BLaER1 treated with 17β-estradiol and CSF1 and Interleukin-3, amounts not matched to agents 10 nM and 100 nM (cell line): ENCODE results near the gene RNF130.
A peak's percentile ranks its signal among the peaks of the same experiment; 100 is the strongest.

Source experiments
- H3K27ac ChIP-seq, 11 experiments: shearing (Covaris generic); formaldehyde crosslinking; 2 replicates each; pipeline ENCODE4 v1.8.1; 2022
- H3K27me3 ChIP-seq, 11 experiments: shearing (Covaris generic); formaldehyde crosslinking; 2 replicates each; pipeline ENCODE4 v1.8.1; 2022
- H3K36me3 ChIP-seq, 11 experiments: shearing (Covaris generic); formaldehyde crosslinking; 2 replicates each; pipeline ENCODE4 v1.8.1; 2022
- H3K4me1 ChIP-seq, 10 experiments: shearing (Covaris generic); formaldehyde crosslinking; 2 replicates each; pipeline ENCODE4 v1.8.1; 2022
- H3K4me2 ChIP-seq, 11 experiments: shearing (Covaris generic); formaldehyde crosslinking; 2 replicates each; pipeline ENCODE4 v1.8.1; 2022
- H3K4me3 ChIP-seq, 10 experiments: shearing (Covaris generic); formaldehyde crosslinking; 2 replicates each; pipeline ENCODE4 v1.8.1; 2022
- H3K9ac ChIP-seq, 11 experiments: shearing (Covaris generic); formaldehyde crosslinking; 2 replicates each; pipeline ENCODE4 v1.8.1; 2022
- H3K9me3 ChIP-seq, 11 experiments: shearing (Covaris generic); formaldehyde crosslinking; replicated peaks in 1 of 11; 2 replicates each; pipeline ENCODE4 v1.8.1; 2022
- H4K20me1 ChIP-seq, 11 experiments: shearing (Covaris generic); formaldehyde crosslinking; 2 replicates each; pipeline ENCODE4 v1.8.1; 2022
- Cebpa-rat ChIP-seq, 11 experiments: shearing (Covaris generic); IDR thresholded peaks; 2 replicates each; pipeline ENCODE4 v1.8.1; 2022

The RNF130 gene

GRCh38 chr5:180097926-180098325 is 26.4 kb upstream of the RNF130 start:
- no peaks in the 10 kb centered on the region for H3K36me3 ChIP-seq
- TF ChIP-seq Cebpa-rat (IDR thresholded peaks at IDR 0.05), result no peak
- H3K27ac ChIP-seq, result 0 out of 22 replicates have a peak overlapping the region, but pooled peaks of 1 of the 11 experiments have one; percentile 6
- no peaks in the 10 kb centered on the region for H4K20me1 ChIP-seq
- no peak overlapping the region for H3K4me3 ChIP-seq
- H3K27me3 ChIP-seq, result no peaks in the 10 kb centered on the region
- no peak overlapping the region for H3K9ac ChIP-seq
- H3K4me1 ChIP-seq, result peaks cover 22 to 39% (median 32%) of the 10 kb centered on the region in 10 experiments
- H3K9me3 ChIP-seq, result peaks cover 0 to 12% (median 5%) of the 10 kb centered on the region in 11 experiments; a peak in 11 of 22 replicates
- no peak overlapping the region for H3K4me2 ChIP-seq

DNA sequence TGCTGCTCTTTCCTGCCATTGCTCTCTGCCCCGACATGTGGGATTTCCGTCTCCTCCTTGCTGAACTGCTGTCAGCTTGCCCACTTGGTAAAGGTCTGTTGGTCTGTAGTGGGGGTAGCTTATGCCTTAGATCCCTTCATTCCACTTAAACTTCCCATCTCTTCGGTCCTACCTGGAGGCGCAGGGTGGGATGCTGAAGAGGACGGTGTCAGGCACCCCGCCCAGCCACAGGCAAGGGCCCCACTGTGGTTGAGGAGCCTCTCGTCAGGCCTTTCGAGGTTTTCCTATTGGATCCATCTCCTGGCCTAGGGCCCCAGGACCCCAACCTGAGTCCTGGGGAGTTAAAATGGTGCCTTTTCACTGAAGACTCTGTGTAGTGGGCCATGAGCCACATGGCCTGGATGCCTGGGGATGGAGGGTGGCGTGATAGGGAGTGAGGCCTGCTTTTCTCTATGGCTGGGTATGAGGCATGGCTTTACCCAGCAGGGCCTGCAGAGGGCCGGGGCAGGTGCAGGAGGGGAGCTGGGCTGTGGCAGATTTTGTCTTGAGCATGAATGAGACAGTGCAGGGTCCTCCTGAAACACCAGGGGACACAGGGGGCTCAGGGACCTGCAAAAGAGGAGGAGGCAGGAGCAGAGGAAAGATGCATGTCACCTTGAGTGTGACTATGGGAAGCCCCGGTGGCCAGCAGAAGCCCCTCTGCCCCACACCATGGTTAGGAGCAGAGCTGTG is 25.8 kb upstream of the RNF130 start:
- TF ChIP-seq Cebpa-rat (IDR thresholded peaks at IDR 0.05), result no peak
- 0 out of 22 replicates have a peak overlapping the region, but pooled peaks of 1 of the 11 experiments have one; percentile 7 for H3K4me2 ChIP-seq
- no peaks in the 10 kb centered on the region for H3K27me3 ChIP-seq
- peaks cover 0 to 9% (median 5%) of the 10 kb centered on the region in 11 experiments; a peak in 9 of 22 replicates for H3K9me3 ChIP-seq
- H3K9ac ChIP-seq, result no peak overlapping the region
- H3K4me1 ChIP-seq, result peaks cover 28 to 45% (median 38%) of the 10 kb centered on the region in 10 experiments
- no peaks in the 10 kb centered on the region for H4K20me1 ChIP-seq
- no peak overlapping the region for H3K4me3 ChIP-seq
- no peaks in the 10 kb centered on the region for H3K36me3 ChIP-seq
- 0 out of 22 replicates have a peak overlapping the region, but pooled peaks of 1 of the 11 experiments have one; percentile 6 for H3K27ac ChIP-seq

DNA sequence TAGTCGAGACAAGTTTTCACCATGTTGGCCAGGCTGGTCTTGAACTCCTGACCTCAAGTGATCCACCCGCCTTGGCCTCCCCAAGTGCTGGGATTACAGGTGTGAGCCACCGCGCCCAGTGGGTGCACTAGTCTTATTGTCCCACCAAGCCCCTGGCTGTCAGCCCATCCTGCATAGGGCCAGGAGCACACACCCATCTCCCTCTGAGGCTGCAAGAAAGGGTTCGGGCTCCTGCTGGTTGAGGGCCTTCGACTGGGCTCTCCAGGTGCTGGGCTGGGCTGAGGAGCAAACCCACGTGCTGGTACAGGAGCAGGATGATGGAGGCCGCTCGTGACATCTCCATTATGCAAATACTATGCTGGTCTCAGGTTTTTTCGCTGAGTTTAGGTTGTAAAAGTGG is 25.1 kb upstream of the RNF130 start:
- H3K4me3 ChIP-seq, result no peak overlapping the region
- H3K9ac ChIP-seq, result no peak overlapping the region
- H3K4me1 ChIP-seq, result peaks cover 36 to 52% (median 45%) of the 10 kb centered on the region in 10 experiments
- TF ChIP-seq Cebpa-rat (IDR thresholded peaks at IDR 0.05), result no peak
- H3K9me3 ChIP-seq, result peaks cover 0 to 9% (median 5%) of the 10 kb centered on the region in 11 experiments; a peak in 9 of 22 replicates
- H3K27ac ChIP-seq, result no peak overlapping the region
- no peaks in the 10 kb centered on the region for H3K36me3 ChIP-seq
- no peaks in the 10 kb centered on the region for H4K20me1 ChIP-seq
- no peaks in the 10 kb centered on the region for H3K27me3 ChIP-seq
- H3K4me2 ChIP-seq, result 0 out of 22 replicates have a peak overlapping the region, but pooled peaks of 1 of the 11 experiments have one; percentile 7

DNA sequence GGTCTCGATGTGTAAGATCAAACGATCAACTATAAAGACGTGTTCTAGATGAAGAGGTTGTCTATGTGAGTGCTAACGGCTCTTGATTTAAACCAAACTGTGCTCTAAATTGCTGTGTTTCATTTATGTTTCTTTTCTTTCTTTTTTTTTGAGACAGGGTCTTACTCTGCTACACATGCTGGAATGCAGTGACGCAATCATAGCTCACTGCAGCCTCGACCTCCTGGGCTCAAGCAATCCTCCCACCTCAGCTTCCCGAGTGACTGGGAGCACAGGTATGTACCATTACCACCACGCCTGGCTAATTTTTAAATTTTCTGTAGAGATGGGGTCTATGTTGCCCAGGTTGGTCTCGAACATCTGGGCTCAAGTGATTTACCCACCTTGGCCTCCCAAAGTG is 24.0 kb upstream of the RNF130 start:
- TF ChIP-seq Cebpa-rat (IDR thresholded peaks at IDR 0.05), result peak in 2 of 11 experiments; percentile 34 to 44; a peak in 1 of 22 replicates
- Histone ChIP-seq H3K27ac (peak overlapping the region in 3 of 11 experiments; percentile 7 to 36 (median 10); a peak in 2 of 22 replicates), H3K4me3 (no peak overlapping the region), H4K20me1 (no peaks in the 10 kb centered on the region), H3K27me3 (no peaks in the 10 kb centered on the region), H3K4me2 (peak overlapping the region in 5 of 11 experiments; percentile 1 to 88 (median 6); a peak in 5 of 22 replicates), H3K9ac (no peak overlapping the region), H3K9me3 (peaks cover 0 to 9% (median 5%) of the 10 kb centered on the region in 11 experiments; a peak in 9 of 22 replicates), H3K36me3 (no peaks in the 10 kb centered on the region), H3K4me1 (peaks cover 46 to 61% (median 54%) of the 10 kb centered on the region in 10 experiments)

DNA sequence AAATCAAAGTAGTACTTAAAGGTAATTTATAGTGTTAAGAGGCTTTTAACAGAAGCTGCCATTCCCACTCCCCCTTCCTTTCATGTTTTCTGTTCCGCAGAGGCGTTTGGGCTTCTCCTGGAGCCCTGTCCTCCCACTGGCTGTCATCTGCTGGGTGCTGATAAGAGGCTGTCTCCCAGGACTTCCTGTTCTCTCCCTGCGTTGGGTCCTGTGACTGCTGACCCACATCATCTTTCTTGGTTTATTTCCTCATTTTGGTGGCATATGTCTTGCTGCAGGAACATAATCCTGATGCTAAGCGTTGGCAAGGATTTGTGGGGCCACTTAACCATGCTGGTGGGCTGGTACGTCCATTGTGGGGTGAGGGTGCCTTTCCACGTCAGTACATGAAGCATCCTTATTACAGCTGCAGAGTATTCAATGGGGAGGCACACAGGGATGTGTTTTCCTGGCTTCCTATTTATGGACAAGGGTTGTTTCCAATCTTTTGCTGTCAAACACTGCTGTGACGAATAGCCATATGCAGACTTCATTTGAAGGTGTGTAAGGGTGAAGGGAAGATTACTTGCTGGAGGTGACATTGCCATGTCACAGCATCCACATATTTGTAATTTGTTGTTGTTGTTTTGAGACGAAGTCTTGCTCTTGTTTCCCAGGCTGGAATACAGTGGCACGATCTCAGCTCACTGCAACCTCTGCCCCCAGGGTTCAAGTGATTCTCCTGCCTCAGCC is 22.3 kb upstream of the RNF130 start:
- Histone ChIP-seq H3K36me3 (no peaks in the 10 kb centered on the region), H3K4me3 (0 out of 20 replicates have a peak overlapping the region, but pooled peaks of 2 of the 10 experiments have one; percentile 7 to 13), H3K9me3 (peaks cover 0 to 9% (median 5%) of the 10 kb centered on the region in 11 experiments; a peak in 9 of 22 replicates), H3K27ac (peak overlapping the region; percentile 67 to 87 (median 77); a peak in 21 of 22 replicates), H3K4me2 (peak overlapping the region; percentile 70 to 90 (median 80)), H3K4me1 (peaks cover 43 to 57% (median 54%) of the 10 kb centered on the region in 10 experiments), H3K9ac (peak overlapping the region; percentile 52 to 78 (median 63); a peak in 17 of 22 replicates), H3K27me3 (no peaks in the 10 kb centered on the region), H4K20me1 (no peaks in the 10 kb centered on the region)
- no peak for TF ChIP-seq Cebpa-rat (IDR thresholded peaks at IDR 0.05)

DNA sequence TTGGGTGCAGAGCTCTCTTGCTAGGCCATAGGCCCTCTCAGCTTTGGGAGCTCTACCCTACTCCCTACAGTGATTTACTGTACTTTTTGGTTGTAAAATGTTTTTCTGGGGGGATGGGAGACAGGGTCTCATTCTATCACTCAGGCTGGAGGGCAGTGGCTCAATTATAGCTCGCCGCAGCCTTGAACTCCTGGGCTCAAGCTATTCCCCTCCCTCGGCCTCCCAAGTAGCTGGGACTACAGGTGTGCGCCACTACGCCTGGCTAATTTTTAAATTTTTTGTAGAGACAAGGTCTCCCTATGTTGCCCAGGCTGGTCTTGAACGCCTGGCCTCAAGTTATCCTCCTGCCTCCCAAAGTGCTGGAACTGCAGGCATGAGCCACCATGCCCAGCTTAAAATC is 21.7 kb upstream of the RNF130 start:
- H4K20me1 ChIP-seq, result no peaks in the 10 kb centered on the region
- H3K36me3 ChIP-seq, result no peaks in the 10 kb centered on the region
- H3K27ac ChIP-seq, result peak overlapping the region; percentile 67 to 87 (median 77)
- peak overlapping the region; percentile 70 to 90 (median 80) for H3K4me2 ChIP-seq
- H3K27me3 ChIP-seq, result no peaks in the 10 kb centered on the region
- peaks cover 44 to 57% (median 53%) of the 10 kb centered on the region in 10 experiments for H3K4me1 ChIP-seq
- peak overlapping the region in 2 of 10 experiments; percentile 7 to 13; a peak in 1 of 20 replicates for H3K4me3 ChIP-seq
- H3K9ac ChIP-seq, result peak overlapping the region; percentile 52 to 78 (median 63); a peak in 20 of 22 replicates
- TF ChIP-seq Cebpa-rat (IDR thresholded peaks at IDR 0.05), result no peak
- H3K9me3 ChIP-seq, result peaks cover 0 to 9% (median 5%) of the 10 kb centered on the region in 11 experiments; a peak in 9 of 22 replicates

DNA sequence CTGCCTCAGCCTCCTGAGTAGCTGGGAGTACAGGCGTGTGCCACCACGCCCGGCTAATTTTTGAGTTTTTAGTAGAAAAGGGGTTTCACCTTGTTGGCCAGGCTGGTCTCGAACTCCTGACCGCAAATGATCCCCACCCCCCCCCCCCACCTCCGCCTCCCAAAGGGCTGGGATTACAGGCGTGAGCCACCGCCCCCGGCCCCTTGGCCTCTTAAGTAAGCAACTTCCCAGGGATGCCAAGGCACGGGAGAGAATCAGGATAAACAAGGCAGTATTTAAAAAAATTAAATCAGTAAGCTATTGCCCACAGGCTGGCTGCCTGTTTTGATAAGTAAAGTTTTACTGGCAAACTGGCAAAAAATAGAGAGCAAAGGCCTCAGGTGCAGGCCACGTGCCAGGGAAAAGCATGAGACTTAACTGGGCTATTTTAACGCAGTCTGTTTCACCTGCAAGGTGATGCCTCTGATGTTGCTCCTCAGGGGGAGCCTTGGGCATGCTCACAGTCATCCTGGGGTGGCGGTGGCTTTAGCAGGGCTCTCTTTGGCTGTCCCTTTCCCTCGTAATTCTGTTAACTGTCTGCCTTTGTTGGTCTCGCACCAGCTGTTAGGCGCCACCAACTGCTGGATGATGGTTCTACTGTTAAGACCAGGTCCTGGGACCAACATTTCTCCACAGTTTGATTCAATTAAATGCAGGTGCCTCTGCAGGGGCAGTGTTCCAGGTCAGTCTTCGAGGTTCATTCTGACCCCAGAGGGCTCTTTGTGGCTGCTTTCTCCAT is 19.4 kb upstream of the RNF130 start:
- peak overlapping the region; percentile 67 to 87 (median 77); a peak in 21 of 22 replicates for H3K27ac ChIP-seq
- no peak for TF ChIP-seq Cebpa-rat (IDR thresholded peaks at IDR 0.05)
- no peaks in the 10 kb centered on the region for H4K20me1 ChIP-seq
- peak overlapping the region; percentile 66 to 83 (median 77) for H3K9ac ChIP-seq
- H3K27me3 ChIP-seq, result no peaks in the 10 kb centered on the region
- H3K4me3 ChIP-seq, result peak overlapping the region; percentile 43 to 70 (median 55); a peak in 18 of 20 replicates
- no peaks in the 10 kb centered on the region for H3K36me3 ChIP-seq
- peaks cover 44 to 56% (median 49%) of the 10 kb centered on the region in 10 experiments for H3K4me1 ChIP-seq
- H3K9me3 ChIP-seq, result peaks cover 0 to 9% (median 0%) of the 10 kb centered on the region in 11 experiments; a peak in 6 of 22 replicates
- H3K4me2 ChIP-seq, result peak overlapping the region; percentile 70 to 90 (median 80)
